MM.1S (cell line): Measurements from ENCODE around the gene CDH22.

ENCODE experiments used
- DNase-seq: peaks from one replicate; pipeline ENCODE4 v3.0.0-alpha.2; 2015
- H2AFZ ChIP-seq: fragments of 300-600 bp; sonication (generic); 2 replicates; pipeline ENCODE4 v1.6.0; 2016; ENCODE audit warnings: antibody characterized with exemption, low read length
- H3F3A ChIP-seq: fragments of 300-600 bp; sonication (generic); 2 replicates; pipeline ENCODE4 v1.6.1; 2016; ENCODE audit warnings: mild to moderate bottlenecking, antibody characterized with exemption, low read length, moderate library complexity, mixed read lengths; ENCODE audit not compliant: insufficient read depth
- H3K27ac ChIP-seq: fragments of 300-600 bp; sonication (generic); 2 replicates; pipeline ENCODE4 v1.5.1; 2016; ENCODE audit warnings: mild to moderate bottlenecking, low read length
- H3K27me3 ChIP-seq: fragments of 300-600 bp; sonication (generic); replicated peaks from 2 replicates; pipeline ENCODE4 v1.6.0; 2016; ENCODE audit warnings: low read length; ENCODE audit not compliant: insufficient read depth
- H3K36me3 ChIP-seq: fragments of 300-600 bp; sonication (generic); replicated peaks from 2 replicates; pipeline ENCODE4 v1.6.1; 2016; ENCODE audit warnings: mild to moderate bottlenecking, low read length, mixed read lengths; ENCODE audit not compliant: insufficient read depth
- H3K4me1 ChIP-seq: fragments of 300-600 bp; sonication (generic); 2 replicates; pipeline ENCODE4 v1.6.1; 2016; ENCODE audit warnings: low read length, mixed read lengths
- H3K4me2 ChIP-seq: fragments of 300-600 bp; sonication (generic); 2 replicates; pipeline ENCODE4 v1.6.0; 2016; ENCODE audit warnings: low read depth, low read length
- H3K4me3 ChIP-seq: fragments of 300-600 bp; sonication (generic); 2 replicates; pipeline ENCODE4 v1.5.1; 2016; ENCODE audit warnings: low read length, mixed read lengths
- H3K79me2 ChIP-seq: fragments of 300-600 bp; sonication (generic); 2 replicates; pipeline ENCODE4 v1.6.1; 2016; ENCODE audit warnings: mixed run types, low read length, mixed read lengths
- H3K9ac ChIP-seq: fragments of 300-600 bp; sonication (generic); 2 replicates; pipeline ENCODE4 v1.6.1; 2016; ENCODE audit warnings: low read length, mixed read lengths
- H3K9me2 ChIP-seq: fragments of 300-600 bp; sonication (generic); replicated peaks from 2 replicates; pipeline ENCODE4 v1.6.1; 2016; ENCODE audit warnings: mild to moderate bottlenecking, low read length, mixed read lengths; ENCODE audit not compliant: insufficient read depth
- H3K9me3 ChIP-seq: fragments of 300-600 bp; sonication (generic); replicated peaks from 2 replicates; pipeline ENCODE4 v1.6.1; 2016; ENCODE audit warnings: mild to moderate bottlenecking, low read length, mixed read lengths; ENCODE audit not compliant: insufficient read depth
- H4K20me1 ChIP-seq: fragments of 300-600 bp; sonication (generic); 2 replicates; pipeline ENCODE4 v1.6.1; 2016; ENCODE audit warnings: mild to moderate bottlenecking, low read length, moderate library complexity, mixed read lengths; ENCODE audit not compliant: insufficient read depth
- EZH2 ChIP-seq: fragments of 300-600 bp; sonication (generic); optimal IDR thresholded peaks from 2 replicates; pipeline ENCODE3; 2017; ENCODE audit warnings: low read depth, mild to moderate bottlenecking, antibody characterized with exemption, low read length, mixed read lengths
- EZH2phosphoT487 ChIP-seq: fragments of 300-600 bp; sonication (generic); IDR thresholded peaks from 2 replicates; pipeline ENCODE4 v1.6.1; 2018; ENCODE audit warnings: antibody characterized with exemption, low read length
- TF ChIP-seq, protein P1 (sequence below): fragments of 300-600 bp; sonication (generic); IDR thresholded peaks from 2 replicates; pipeline ENCODE4 v1.5.1; 2016; ENCODE audit warnings: antibody characterized with exemption, low read length, mixed read lengths

The CDH22 gene

GRCh38 chr20:46343348-46343974, 35.2 kb upstream of the CDH22 start:
- Histone ChIP-seq H3K36me3 (no peaks in the 10 kb centered on the region), H4K20me1 (no peaks in the 10 kb centered on the region), H3K27ac (no peak overlapping the region), H2AFZ (no peak overlapping the region), H3K9ac (no peak overlapping the region), H3F3A (no peaks in the 10 kb centered on the region), H3K4me3 (no peak overlapping the region), H3K9me3 (no peaks in the 10 kb centered on the region), H3K4me1 (no peaks in the 10 kb centered on the region), H3K27me3 (peaks cover 53% of the 10 kb centered on the region), H3K9me2 (no peaks in the 10 kb centered on the region), H3K4me2 (no peak overlapping the region), H3K79me2 (no peaks in the 10 kb centered on the region)
- no peak for DNase-seq
- no peak for TF ChIP-seq EZH2phosphoT487
- TF ChIP-seq, protein P1, sequence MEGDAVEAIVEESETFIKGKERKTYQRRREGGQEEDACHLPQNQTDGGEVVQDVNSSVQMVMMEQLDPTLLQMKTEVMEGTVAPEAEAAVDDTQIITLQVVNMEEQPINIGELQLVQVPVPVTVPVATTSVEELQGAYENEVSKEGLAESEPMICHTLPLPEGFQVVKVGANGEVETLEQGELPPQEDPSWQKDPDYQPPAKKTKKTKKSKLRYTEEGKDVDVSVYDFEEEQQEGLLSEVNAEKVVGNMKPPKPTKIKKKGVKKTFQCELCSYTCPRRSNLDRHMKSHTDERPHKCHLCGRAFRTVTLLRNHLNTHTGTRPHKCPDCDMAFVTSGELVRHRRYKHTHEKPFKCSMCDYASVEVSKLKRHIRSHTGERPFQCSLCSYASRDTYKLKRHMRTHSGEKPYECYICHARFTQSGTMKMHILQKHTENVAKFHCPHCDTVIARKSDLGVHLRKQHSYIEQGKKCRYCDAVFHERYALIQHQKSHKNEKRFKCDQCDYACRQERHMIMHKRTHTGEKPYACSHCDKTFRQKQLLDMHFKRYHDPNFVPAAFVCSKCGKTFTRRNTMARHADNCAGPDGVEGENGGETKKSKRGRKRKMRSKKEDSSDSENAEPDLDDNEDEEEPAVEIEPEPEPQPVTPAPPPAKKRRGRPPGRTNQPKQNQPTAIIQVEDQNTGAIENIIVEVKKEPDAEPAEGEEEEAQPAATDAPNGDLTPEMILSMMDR, result no peak

- Histone ChIP-seq H3K27ac (no peak overlapping the region), H2AFZ (no peak overlapping the region), H3K4me3 (no peak overlapping the region), H3F3A (no peaks in the 10 kb centered on the region), H3K9me3 (no peaks in the 10 kb centered on the region), H3K27me3 (peaks cover 59% of the 10 kb centered on the region), H3K36me3 (no peaks in the 10 kb centered on the region), H3K9me2 (no peaks in the 10 kb centered on the region), H4K20me1 (no peaks in the 10 kb centered on the region), H3K9ac (no peak overlapping the region), H3K4me1 (no peaks in the 10 kb centered on the region), H3K4me2 (no peak overlapping the region), H3K79me2 (no peaks in the 10 kb centered on the region)
- TF ChIP-seq EZH2 (no peak), EZH2phosphoT487 (no peak)
- TF ChIP-seq, protein P1, result no peak
- no peak for DNase-seq
These were observed 34.4 kb upstream of the CDH22 start for GRCh38 chr20:46342451-46343347.

- no peak for DNase-seq
- TF ChIP-seq, protein P1, result no peak
- no peak for TF ChIP-seq EZH2phosphoT487
- TF ChIP-seq EZH2, result no peak
- Histone ChIP-seq H3K27me3 (peaks cover 67% of the 10 kb centered on the region), H3K4me2 (no peak overlapping the region), H3K9me2 (no peaks in the 10 kb centered on the region), H3K36me3 (no peaks in the 10 kb centered on the region), H3K9ac (no peak overlapping the region), H3K27ac (no peak overlapping the region), H3K4me3 (no peak overlapping the region), H3K4me1 (no peaks in the 10 kb centered on the region), H2AFZ (no peak overlapping the region), H3K79me2 (no peaks in the 10 kb centered on the region), H3F3A (no peaks in the 10 kb centered on the region), H4K20me1 (no peaks in the 10 kb centered on the region), H3K9me3 (no peaks in the 10 kb centered on the region)
These were observed 33.7 kb upstream of the CDH22 start for GRCh38 chr20:46342010-46342378.
